ENCODE data around the gene MMP2.

DNA sequence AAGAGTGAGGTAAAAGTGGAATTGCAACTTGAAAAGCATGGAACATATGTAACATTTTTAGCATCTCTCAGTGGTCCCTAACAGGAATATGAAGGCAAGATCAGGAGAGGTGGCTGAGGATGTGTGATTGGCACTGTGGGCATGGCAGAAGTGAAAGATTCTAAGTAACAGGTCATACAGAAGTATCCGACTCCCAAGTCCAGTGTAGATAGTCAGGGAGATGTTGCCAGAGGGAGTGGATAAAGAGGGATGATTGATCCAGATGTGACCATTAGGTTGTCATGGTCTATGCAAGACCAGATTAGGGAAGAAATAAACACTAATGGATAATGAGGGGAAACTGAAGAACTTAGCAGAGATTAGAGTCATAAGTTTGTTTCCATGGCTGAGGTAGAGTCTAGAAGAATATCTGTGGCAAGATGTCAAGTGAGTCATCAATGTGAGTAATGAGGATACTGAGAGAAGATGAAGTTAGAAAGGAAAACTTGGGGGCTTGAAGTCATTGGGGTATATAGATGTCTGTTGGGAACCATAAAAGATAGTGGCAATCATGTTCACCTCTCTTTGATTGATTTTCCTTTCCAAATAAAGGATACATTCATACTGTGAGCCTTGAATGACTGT, 63.6 kb downstream of the MMP2 start:
- no peak for TF ChIP-seq CTCF (conservative IDR thresholded peaks at IDR 0.05 in 1 of 2, IDR thresholded peaks at IDR 0.05 in 1 of 2; ENCODE audit: low read depth in 1 of 2, low read length in 2 of 2)
- TF ChIP-seq EZH2 (IDR thresholded peaks at IDR 0.05; ENCODE audit: low read length, missing control alignments): no peak

Measured in fibroblast of lung (primary cell).